Right lung (tissue), 5 donors: ENCODE results near the gene ROBO1. TPM values are rescaled to one million over a fixed set of nuclear protein-coding genes. Genes with fewer than 3 reads are reported as not detected.
"Not testable (repeated sequence)": the region's sequence is repeated elsewhere in the genome, so short reads cannot be mapped to it uniquely, and the experiment has no call there.

Source experiments
- DNase-seq, 2 donors: peaks; one replicate each; pipeline ENCODE4 v3.0.0-alpha.2; 2013
- polyA plus RNA-seq, 5 donors: library from polyadenylated mRNA; unstranded; fragments of 120-200 nt; gene quantifications; one replicate each; pipeline versions ENCODE4 v1.2.1 to v1.2.3, GENCODE V29; 2013; ENCODE audit warnings: inconsistent platforms in 1 of 5, low replicate concordance in 1 of 5; ENCODE audit not compliant: insufficient read length in 5 of 5, insufficient read depth in 1 of 5

ROBO1 gene
- polyA plus RNA-seq, 5 donors: 63.3 to 139 (median 102) TPM

GRCh38 chr3:79555655-79556054, 212.1 kb downstream of the ROBO1 start:
- no peak for DNase-seq

- DNase-seq: no peak
Measured at GRCh38 chr3:79551997-79552396, 215.8 kb downstream of the ROBO1 start.

GRCh38 chr3:79551321-79551892, 216.4 kb downstream of the ROBO1 start:
- no peak for DNase-seq

- no peak for DNase-seq
Measured at GRCh38 chr3:79543218-79543982, 224.4 kb downstream of the ROBO1 start.

- DNase-seq: no peak
Measured at GRCh38 chr3:79534727-79535126, 233.1 kb downstream of the ROBO1 start.

- no peak for DNase-seq
Measured at GRCh38 chr3:79531566-79532295, 236.1 kb downstream of the ROBO1 start.

GRCh38 chr3:79521221-79521848, 246.5 kb downstream of the ROBO1 start:
- DNase-seq: peak in 1 of 2 donors; percentile 40

GRCh38 chr3:79517766-79518413, 249.9 kb downstream of the ROBO1 start:
- DNase-seq: peak in 1 of 2 donors; percentile 20

GRCh38 chr3:79516795-79517194, 251.0 kb downstream of the ROBO1 start:
- no peak for DNase-seq

GRCh38 chr3:79515072-79515471, 252.7 kb downstream of the ROBO1 start:
- peak in 1 of 2 donors; percentile 42 for DNase-seq

GRCh38 chr3:79514069-79514468, 253.7 kb downstream of the ROBO1 start:
- no peak for DNase-seq

- DNase-seq: no peak
Measured at GRCh38 chr3:79506751-79507150, 261.0 kb downstream of the ROBO1 start.

- not testable (repeated sequence) for DNase-seq
Measured at GRCh38 chr3:79502216-79502681, 265.5 kb downstream of the ROBO1 start.

- no peak for DNase-seq
Measured at GRCh38 chr3:79497447-79498111, 270.2 kb downstream of the ROBO1 start.

GRCh38 chr3:79491029-79491641, 276.7 kb downstream of the ROBO1 start:
- no peak for DNase-seq

GRCh38 chr3:79490165-79491028, 277.4 kb downstream of the ROBO1 start:
- DNase-seq: peak; percentile 75 to 82

- no peak for DNase-seq
Measured at GRCh38 chr3:79488407-79488806, 279.4 kb downstream of the ROBO1 start.

- DNase-seq: no peak
Measured at GRCh38 chr3:79480746-79481145, 287.1 kb downstream of the ROBO1 start.

GRCh38 chr3:79478620-79479019, 289.2 kb downstream of the ROBO1 start:
- DNase-seq: no peak

GRCh38 chr3:79477242-79477641, 290.6 kb downstream of the ROBO1 start:
- no peak for DNase-seq
